CD4-positive, alpha-beta T cell treated with Interleukin-10 for 1 hour (primary cell): ENCODE results near the gene TMEM40.
"Not testable (repeated sequence)": the region's sequence is repeated elsewhere in the genome, so short reads cannot be mapped to it uniquely, and the experiment has no call there.

Experiments used
- DNase-seq: peaks from one replicate; pipeline ENCODE4 v3.0.0-alpha.2; 2020

Gene TMEM40

DNA sequence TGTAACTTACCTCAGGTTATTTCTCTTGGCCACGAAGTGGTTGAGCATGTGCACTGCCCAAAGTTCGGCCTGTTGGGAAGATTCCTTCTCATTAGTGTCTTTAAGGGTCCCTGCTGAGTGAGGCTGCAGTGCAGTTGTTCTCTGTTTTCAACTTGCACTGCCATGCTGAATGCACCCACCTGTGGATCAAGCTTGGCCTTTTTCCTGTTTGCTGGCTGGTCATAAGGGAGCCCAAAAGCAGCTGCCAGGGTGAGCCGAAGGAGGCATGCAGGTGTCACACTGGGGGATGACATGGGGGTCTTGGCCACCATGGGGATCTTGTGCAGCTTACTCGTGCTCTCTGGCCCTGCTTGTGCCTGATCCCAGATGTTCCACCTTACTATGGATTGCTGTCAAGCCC is 49.0 kb downstream of the TMEM40 start:
- no peak for DNase-seq

DNA sequence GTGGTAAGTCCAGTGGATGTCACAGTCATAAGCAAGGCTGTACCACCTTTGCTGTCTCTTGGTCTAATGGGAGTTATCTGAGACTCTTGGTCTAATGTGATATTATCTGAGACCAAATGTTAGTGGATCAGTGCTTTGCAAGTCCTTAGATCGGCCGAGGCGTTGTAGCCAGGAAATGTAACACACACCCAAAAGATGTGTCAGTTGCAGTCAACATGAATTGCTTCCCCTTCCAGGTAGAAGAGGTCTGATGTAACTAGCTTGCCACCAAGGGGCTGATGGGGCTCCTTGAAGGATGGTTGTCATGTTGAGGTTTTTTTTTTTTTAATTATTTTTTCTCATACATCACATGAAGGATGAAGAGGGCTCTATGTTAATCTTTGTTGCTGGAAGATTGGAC is 49.7 kb downstream of the TMEM40 start:
- DNase-seq = no peak

DNA sequence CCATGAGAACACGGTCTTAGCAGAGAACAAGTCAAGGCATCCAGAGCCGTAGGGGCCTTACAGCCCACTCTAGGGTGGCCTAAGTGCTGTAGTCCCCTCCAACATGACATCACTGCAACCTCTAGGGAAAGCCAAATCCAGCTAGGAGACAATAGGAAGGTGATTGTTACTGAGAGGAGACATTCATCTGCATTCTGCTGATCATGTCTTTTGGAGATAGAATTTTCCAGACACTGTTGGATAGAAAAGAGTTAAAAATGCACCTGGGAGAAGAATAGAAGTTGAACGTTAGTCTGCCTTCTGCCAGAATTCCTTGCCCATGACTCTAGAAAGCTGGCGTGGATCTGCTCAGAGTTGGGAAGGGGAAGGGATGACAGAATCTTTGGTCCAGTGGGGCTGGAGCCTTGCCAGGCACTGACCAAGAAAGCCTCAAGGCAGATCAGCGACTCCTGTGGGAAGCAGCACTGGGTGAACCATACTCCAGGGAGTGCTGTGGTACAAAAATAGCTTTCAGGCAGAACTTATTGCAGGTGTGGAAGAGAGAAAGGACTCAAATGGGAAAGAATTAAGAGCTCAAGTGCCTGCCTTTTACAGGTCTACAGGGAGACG is 50.4 kb downstream of the TMEM40 start:
- DNase-seq = no peak

DNA sequence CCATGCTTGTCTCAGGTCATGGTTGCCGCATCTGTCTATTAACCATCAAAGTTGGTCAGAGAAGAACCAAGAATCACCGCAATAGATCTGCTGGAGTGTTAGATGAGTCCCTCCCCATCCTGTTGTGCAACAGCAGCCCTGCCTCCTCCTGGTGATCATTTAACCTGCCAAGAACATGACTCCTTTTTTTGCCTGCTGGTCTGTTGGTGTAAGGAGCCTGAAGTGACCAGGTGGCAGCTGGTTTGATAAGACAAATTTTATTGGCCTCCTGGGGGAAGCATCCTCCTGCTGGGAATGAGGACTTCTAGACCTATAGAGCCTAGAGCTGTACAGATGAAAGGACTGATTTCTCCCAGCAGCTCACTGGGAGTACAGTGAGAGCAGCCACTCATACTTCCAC is 51.6 kb downstream of the TMEM40 start:
- no peak for DNase-seq

DNA sequence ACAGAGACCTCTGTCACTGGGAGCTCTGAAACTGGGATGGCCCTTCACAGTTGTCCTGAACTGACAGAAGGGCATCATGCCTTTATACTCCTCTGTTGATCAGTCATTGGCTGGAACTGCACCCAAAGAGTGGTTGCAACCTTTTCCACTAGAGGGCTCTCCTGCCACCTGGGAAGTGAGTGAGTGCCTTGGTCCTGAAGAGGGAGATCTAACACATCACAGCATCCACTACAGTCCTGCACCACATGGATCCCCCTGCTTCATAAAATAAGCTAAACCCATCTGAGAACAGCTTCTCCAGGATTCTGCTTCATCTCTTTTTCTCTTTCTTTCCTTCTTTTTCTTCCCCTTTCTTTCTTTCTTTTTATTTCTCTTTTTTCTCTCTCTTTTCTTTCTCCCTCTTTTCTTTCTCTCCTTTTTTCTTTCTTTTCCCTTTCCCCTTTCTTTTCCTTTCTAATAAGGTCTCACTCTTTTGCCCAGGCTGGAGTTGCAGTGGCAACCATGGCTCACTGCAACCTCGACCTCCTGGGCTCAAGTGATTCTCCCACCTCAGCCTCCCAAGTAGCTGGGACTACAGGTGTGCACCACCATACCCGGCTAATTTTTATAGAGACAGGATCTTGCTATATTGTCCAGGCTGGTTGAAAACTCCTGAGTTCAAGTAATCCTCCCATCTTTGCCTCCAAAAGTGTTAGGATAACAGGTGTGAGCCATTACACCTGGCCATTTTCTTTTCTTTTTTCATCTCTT is 52.4 kb downstream of the TMEM40 start:
- peak; percentile 74 for DNase-seq

DNA sequence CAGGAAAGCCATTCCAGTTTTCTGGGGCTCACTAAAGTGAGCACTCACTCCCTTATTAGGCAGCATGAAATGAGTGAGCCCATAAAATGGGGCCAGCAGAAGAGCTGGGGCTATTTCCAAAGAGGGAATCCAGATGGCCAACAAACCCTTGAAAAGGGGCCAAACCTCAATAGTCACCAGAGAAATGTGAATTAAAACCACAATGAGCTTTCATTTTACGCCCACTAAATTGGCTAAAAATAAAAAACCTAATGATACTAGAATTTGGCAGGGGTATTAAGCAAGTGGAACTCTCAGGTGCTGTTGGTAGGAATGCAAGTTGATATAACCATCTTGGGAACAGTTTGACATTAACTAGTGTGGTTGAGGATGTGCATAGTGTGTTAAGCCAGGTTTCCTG is 53.1 kb downstream of the TMEM40 start:
- no peak for DNase-seq

DNA sequence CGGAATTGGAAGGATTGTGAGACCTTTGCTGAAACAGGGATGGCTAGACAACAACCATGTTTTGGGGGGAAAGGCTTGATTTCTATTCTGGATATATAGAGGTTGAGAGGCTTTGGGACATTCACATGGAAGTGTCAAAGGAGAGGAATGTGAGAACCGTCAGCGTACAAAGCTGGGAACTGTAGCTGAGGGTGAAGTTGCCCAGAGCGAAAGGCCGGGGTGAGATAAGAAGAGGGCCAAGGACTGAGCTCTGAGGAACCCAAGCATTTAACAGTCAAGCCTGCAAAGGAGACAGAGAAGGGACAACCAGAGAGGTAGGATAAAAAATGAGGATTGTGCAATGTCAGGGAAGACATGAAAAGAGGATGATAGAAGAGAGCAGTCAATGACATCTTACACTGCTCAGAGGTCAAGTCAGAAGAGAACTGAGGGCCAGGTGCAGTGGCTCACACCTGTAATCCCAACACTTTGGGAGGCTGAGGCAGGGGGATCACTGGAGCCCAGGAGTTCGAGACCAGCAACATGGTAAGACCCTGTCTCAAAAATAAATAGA is 53.6 kb downstream of the TMEM40 start:
- no peak for DNase-seq

DNA sequence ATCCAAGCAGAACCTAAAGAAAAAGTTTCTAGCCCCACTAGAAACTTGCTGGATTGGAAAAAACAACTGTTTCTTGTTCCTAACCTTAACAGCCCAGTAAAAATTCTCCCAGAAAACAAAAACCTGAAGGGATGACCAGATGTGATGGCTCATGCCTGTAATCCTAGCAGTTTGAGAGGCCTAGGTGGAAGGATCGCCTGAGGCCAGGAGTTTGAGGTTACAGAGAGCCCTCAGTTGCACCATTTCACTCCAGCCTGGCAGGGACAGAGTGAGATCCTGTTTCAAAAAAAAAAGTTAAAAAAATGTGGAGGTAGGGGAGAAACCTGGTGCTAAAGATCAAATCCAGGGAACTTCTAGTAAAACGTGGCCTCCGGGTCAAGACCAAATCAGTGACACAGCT is 56.6 kb downstream of the TMEM40 start:
- DNase-seq = no peak

DNA sequence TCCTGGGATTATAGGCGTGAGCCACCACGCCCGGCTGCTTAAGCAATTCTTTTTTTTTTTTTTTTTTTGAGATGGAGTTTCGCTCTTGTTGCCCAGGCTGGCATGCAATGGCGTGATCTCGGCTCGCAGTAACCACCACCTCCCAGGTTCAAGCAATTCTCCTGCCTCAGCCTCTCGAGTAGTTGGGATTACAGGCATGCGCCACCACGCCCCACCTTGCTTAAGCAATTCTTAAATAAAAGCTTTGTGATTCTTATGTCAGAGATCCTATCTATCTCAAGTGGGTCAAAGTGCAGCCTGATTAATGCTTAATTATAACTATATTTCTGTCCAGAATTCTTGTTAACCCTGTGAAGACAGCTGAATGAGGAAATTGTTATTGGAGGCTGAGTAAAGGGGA is 57.5 kb downstream of the TMEM40 start:
- DNase-seq = not testable (repeated sequence)

DNA sequence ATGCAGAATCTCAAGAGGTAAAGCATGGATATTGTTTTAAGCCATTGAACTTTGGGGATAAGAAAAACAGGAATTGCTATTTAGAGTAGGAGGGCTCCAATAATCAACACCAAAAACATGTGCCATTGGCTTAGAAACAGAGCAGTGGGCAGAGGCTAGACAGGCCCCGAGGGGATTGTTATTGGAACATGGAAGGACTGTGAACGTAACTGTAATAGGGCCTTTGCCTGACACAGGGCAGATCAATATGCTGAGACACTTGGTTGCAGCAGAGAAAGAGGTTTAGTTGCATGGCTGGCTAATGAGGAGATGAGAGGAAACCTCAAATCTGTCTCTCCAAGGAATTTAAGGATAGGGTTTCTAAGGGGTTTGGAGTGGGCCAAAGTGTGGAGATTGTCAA is 58.3 kb downstream of the TMEM40 start:
- no peak for DNase-seq

DNA sequence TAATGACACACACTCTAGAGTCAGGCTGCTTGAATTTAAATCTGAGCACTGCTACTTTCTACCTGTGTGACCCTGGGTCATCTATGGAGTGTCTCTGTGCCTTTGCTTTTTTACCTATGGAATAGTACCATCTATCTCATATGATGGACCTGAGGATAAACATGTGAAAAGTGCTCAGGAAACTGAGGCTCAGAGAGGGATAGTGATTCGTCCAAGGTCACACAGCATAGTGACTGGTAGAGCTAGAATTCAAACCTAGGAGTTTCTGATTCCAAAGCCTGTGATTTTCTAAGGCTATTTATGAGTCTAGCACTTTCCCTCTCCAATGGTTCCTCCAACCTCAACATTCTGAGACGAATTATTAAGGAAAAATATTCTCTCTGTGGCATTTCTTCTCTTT is 63.1 kb downstream of the TMEM40 start:
- DNase-seq = no peak

DNA sequence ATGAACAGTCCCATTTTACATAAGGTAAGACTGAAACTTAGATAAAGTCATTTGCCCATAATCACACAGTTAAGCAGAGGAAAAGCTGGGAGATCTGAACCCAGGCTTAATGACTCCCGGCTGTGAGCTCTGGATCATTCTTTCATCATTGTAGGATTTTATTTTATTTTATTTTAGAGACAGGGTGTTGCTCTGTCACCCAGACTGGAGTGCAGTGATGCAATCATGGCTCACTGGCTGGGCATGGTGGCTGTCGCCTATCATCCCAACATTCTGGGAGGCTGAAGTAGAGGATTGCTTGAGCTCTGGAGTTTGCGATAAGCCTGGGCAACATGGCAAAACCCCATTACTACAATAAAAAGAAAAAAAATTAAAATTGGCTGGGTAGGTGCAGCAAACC is 63.9 kb downstream of the TMEM40 start:
- no peak for DNase-seq

DNA sequence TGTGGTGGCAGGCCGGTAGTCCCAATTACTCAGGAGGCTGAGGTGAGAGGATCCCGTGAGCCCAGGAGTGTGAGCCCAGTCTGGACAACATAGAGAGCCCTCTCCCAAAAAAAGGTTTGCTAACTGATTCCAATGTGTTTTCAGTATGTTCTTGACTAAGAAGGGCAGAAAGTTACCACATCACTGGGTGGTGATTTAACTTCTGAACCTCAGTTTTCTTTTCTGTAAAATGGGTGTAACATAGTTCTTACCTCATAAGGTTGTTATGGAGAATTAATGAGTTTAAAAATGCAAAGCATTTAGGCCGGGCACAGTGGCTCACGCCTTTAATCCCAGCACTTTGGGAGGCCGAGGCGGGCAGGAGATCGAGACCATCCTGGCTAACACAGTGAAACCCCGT is 66.6 kb downstream of the TMEM40 start:
- DNase-seq = no peak

DNA sequence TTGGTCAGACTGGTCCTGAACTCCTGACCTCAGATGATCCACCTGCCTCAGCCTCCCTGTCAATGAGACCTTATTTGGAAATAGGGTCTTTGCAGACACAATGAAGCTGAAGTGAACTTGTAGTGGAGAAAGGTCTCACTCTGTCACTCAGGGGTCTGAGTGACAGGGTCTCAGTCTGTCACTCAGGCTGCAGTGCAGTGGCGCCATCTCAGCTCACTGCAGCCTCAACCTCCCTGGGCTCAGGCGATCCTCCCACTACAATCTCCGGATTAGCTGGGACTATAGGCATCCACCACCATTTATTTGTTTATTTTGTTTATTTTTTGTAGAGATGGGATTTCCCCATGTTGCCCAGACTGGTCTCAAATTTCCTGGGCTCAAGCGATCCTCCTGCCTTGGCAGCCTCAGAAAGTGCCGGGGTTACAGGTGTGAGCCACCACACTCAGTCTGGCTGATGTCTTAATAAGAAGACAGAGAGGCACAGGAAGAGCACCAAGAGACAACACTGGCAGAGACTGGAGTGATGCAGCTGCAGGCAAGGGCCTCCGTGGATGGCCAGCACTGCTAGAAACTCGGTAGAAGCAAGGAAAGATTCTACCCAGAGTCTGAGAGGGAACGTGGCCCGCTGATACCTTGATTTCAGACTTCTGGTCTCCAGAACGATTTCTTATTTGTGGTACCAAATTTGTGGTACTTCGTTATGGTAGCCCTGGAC is 68.9 kb downstream of the TMEM40 start:
- DNase-seq = no peak

DNA sequence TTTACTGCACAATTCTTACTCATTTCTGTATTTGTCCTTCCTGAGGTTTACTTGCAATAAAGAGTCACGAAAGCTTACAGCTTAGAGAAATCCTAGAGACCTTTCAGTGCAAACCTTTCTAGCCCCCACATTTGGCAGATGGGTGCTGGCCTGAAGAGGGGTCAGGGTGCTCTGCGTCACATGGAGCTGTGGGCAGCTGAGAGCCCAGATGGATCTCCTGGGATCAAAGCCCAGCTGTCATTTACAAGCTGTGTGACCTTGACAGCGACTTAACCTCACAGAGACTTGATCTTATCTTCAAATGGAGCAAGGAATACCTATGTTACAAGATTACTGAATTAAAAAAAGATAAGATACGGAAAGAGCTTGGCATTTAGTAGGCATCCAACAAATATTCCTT is 71.1 kb downstream of the TMEM40 start:
- no peak for DNase-seq

DNA sequence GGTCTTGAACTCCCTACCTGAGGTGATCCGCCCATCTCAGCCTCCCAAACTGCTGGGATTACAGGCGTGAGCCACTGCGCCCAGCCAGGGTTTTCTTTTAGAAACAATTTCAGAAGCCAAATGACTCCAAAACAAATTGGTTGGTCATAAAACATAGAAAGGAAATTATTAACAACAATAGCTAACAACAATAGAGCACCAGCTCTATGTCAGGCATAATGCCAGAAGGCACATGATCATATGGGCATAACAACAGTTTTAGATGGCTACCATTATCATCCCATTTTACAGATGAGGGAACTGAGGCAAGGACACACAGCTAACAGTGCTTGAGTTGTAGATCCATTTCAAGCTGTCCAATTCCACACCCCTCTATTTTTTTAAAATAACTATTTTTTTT is 73.0 kb downstream of the TMEM40 start:
- DNase-seq = no peak
